Endodermal cell (in vitro differentiated cells): Measurements from ENCODE around the gene ST7. TPM values are rescaled to one million over a fixed set of nuclear protein-coding genes. Genes with fewer than 3 reads are reported as not detected.

Source experiments
- DNase-seq: peaks from one replicate; pipeline ENCODE4 v3.0.0-alpha.2; 2017
- H3K27ac ChIP-seq: 2 replicates; pipeline ENCODE4 v1.5.1; 2013; ENCODE audit warnings: mild to moderate bottlenecking, low read depth, low read length, moderate library complexity
- H3K27me3 ChIP-seq: 2 replicates; pipeline ENCODE4 v1.6.1; 2013; ENCODE audit warnings: mild to moderate bottlenecking, low read length, moderate library complexity; ENCODE audit not compliant: insufficient read depth, control insufficient read depth, poor library complexity, severe bottlenecking
- H3K36me3 ChIP-seq: 2 replicates; pipeline ENCODE4 v1.7.0; 2013; ENCODE audit warnings: mild to moderate bottlenecking, low read length, moderate library complexity; ENCODE audit not compliant: control insufficient read depth, insufficient read depth
- H3K4me1 ChIP-seq: one replicate; pipeline ENCODE4 v1.7.0; 2013; ENCODE audit warnings: low read length; ENCODE audit not compliant: control insufficient read depth, insufficient read depth
- H3K4me3 ChIP-seq: 2 replicates; pipeline ENCODE4 v1.5.1; 2013; ENCODE audit warnings: mild to moderate bottlenecking, low read length, moderate library complexity
- H3K9ac ChIP-seq: 2 replicates; pipeline ENCODE4 v1.6.1; 2013; ENCODE audit warnings: mild to moderate bottlenecking, low read length, moderate library complexity; ENCODE audit not compliant: poor library complexity, severe bottlenecking; ENCODE audit errors: extremely low read depth
- H3K9me3 ChIP-seq: 2 replicates; pipeline ENCODE4 v1.6.1; 2013; ENCODE audit warnings: mild to moderate bottlenecking, low read length, moderate library complexity; ENCODE audit not compliant: control insufficient read depth
- H3K27ac Mint-ChIP-seq: 2 replicates; pipeline ENCODE4 v1.8.0; 2020; ENCODE audit warnings: mixed read lengths
- H3K27me3 Mint-ChIP-seq: 2 replicates; pipeline ENCODE4 v1.8.0; 2021; ENCODE audit warnings: mild to moderate bottlenecking, mixed read lengths; ENCODE audit not compliant: insufficient read depth
- H3K36me3 Mint-ChIP-seq: 2 replicates; pipeline ENCODE4 v1.8.0; 2020; ENCODE audit warnings: low read depth, mixed read lengths
- H3K4me1 Mint-ChIP-seq: 2 replicates; pipeline ENCODE4 v1.8.0; 2020; ENCODE audit warnings: mixed read lengths
- H3K4me3 Mint-ChIP-seq: 2 replicates; pipeline ENCODE4 v1.8.0; 2020; ENCODE audit warnings: mild to moderate bottlenecking, moderate library complexity, mixed read lengths
- H3K9me3 Mint-ChIP-seq: 2 replicates; pipeline ENCODE4 v1.8.0; 2020; ENCODE audit warnings: mild to moderate bottlenecking, mixed read lengths
- CTCF ChIP-seq: fragments of 200-600 bp; sonication (generic); conservative IDR thresholded peaks from 2 replicates; pipeline ENCODE4 v1.5.0; 2021; ENCODE audit warnings: antibody characterized with exemption, mild to moderate bottlenecking
- WGBS, 2 experiments: methylation state at CpG; one replicate each; pipeline versions ENCODE4 v1.1.5 to v1.1.7; 2013; ENCODE audit warnings: missing lambda C conversion rate in 2 of 2, mixed read lengths in 1 of 2; ENCODE audit not compliant: insufficient coverage in 1 of 2, insufficient read length in 1 of 2; 5-methylcytosine and 5-hydroxymethylcytosine counted together
- total RNA-seq, 2 donors: library from RNA; stranded (reverse); fragmentation: NEBNext Ultra II Directional in 1 of 2; extraction: Animal tissue kit (Norgen Biotek cat#: 25700) in 1 of 2; gene quantifications; 2 replicates in 1 of 2; 3 replicates in 1 of 2; pipeline ENCODE4 v1.2.1, GENCODE V29; 2021

Gene ST7
- total RNA-seq, 2 donors from 2014 or later = 6.4 to 8.9 TPM

GRCh38 chr7:117085275-117085674 is 132.0 kb downstream of the ST7 start:
- no peaks in the 10 kb centered on the region for H3K36me3 ChIP-seq
- no peak overlapping the region for H3K4me3 Mint-ChIP-seq
- peaks cover 4% of the 10 kb centered on the region for H3K4me1 ChIP-seq
- no peak for DNase-seq
- H3K27me3 ChIP-seq = peaks cover 93% of the 10 kb centered on the region
- no peak overlapping the region for H3K27ac ChIP-seq
- no peaks in the 10 kb centered on the region for H3K9me3 ChIP-seq
- H3K36me3 Mint-ChIP-seq = no peaks in the 10 kb centered on the region
- H3K27ac Mint-ChIP-seq = no peak overlapping the region
- 98 to 100% methylated on average over 3 of the region's 3 CpGs for WGBS, 2 experiments
- no peaks in the 10 kb centered on the region for H3K9me3 Mint-ChIP-seq
- H3K9ac ChIP-seq = no peak overlapping the region
- no peak for TF ChIP-seq CTCF
- peaks cover 59% of the 10 kb centered on the region for H3K27me3 Mint-ChIP-seq
- no peak overlapping the region for H3K4me3 ChIP-seq
- H3K4me1 Mint-ChIP-seq = peaks cover 7% of the 10 kb centered on the region

- no peak for TF ChIP-seq CTCF
Measured at GRCh38 chr7:117085769-117086463, 132.6 kb downstream of the ST7 start.

GRCh38 chr7:117086788-117087187 is 133.5 kb downstream of the ST7 start:
- Histone ChIP-seq H3K9ac (no peak overlapping the region), H3K27ac (no peak overlapping the region), H3K36me3 (no peaks in the 10 kb centered on the region), H3K27me3 (peaks cover 85% of the 10 kb centered on the region), H3K4me3 (no peak overlapping the region), H3K4me1 (peaks cover under 1% of the 10 kb centered on the region), H3K9me3 (no peaks in the 10 kb centered on the region)
- no peak for DNase-seq
- Mint-ChIP-seq H3K27me3 (peaks cover 58% of the 10 kb centered on the region), H3K27ac (no peak overlapping the region), H3K9me3 (no peaks in the 10 kb centered on the region), H3K4me1 (peaks cover 3% of the 10 kb centered on the region), H3K4me3 (no peak overlapping the region), H3K36me3 (no peaks in the 10 kb centered on the region)
- TF ChIP-seq CTCF = no peak
- 90 to 93% methylated on average over 2 to 3 of the region's 3 CpGs for WGBS, 2 experiments

More at GRCh38 chr7:117085769-117086463, 132.6 kb downstream of the ST7 start:
- peaks cover 7% of the 10 kb centered on the region for H3K4me1 Mint-ChIP-seq
- H3K27me3 ChIP-seq = peaks cover 90% of the 10 kb centered on the region
- no peak overlapping the region for H3K27ac Mint-ChIP-seq
- WGBS, 2 experiments = 98% methylated on average over 2 of the region's 3 CpGs; no CpG with 5 or more reads in 1 of the 2 experiments
- H3K27me3 Mint-ChIP-seq = peaks cover 61% of the 10 kb centered on the region
- peaks cover 4% of the 10 kb centered on the region for H3K4me1 ChIP-seq
- DNase-seq = no peak
- H3K4me3 Mint-ChIP-seq = no peak overlapping the region
- no peaks in the 10 kb centered on the region for H3K9me3 ChIP-seq
- no peaks in the 10 kb centered on the region for H3K36me3 Mint-ChIP-seq
- H3K36me3 ChIP-seq = no peaks in the 10 kb centered on the region
- H3K9ac ChIP-seq = no peak overlapping the region
- no peaks in the 10 kb centered on the region for H3K9me3 Mint-ChIP-seq
- no peak overlapping the region for H3K27ac ChIP-seq
- H3K4me3 ChIP-seq = no peak overlapping the region
